ENCODE measurements around the gene IGLL5. TPM values are rescaled to one million over a fixed set of nuclear protein-coding genes. Genes with fewer than 3 reads are reported as not detected.

The IGLL5 gene
- total RNA-seq, 1 donor from 2014 or later, result not detected

DNA sequence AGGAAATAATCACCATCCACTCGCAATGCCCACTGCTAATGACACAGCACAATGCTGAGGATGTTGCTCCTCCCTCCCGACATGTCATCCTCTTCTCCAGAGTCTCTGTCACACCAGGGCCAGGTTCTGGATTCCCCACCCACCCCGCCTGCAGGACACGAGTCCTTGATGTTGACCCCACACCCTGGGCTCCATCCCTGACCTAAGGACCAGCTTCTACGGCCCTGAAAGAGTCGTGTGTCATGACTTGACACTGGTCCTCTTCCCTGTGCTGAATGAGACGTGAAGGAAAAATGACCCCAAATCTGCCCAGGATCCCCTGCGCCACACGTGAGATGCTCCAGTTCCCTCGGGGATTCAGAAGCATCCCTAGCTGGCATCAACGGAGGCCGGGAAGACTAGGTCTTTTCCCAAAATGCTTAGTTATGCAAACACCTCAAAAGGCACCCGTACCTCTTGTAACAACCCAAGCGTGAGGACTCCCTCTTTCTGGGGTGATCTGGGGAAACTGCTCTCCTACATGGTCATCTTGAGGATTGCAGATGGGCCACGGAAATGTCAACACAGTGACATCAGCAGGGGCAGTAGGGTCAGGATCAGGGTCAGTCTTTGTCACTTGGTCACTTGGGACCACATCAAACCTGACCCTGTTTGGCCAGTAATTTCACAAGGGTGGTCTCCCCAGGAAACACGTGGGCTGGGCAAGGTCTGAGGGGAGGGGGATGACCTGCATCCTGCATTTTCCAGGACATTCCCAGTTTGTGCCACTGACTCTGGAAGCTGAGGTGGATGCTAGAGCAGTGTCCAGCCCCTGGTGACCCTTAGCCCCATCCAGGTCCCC lies 42.0 kb downstream of the IGLL5 start:
- DNase-seq (ENCODE audit: low read depth) (no peak), FAIRE-seq (no peak)
- Histone ChIP-seq H3K4me3 (ENCODE audit: insufficient read depth, low read depth, low read length) (no peak overlapping the region), H2AFZ (ENCODE audit: low read depth, low read length) (no peak overlapping the region), H3K27ac (ENCODE audit: low read depth, low read length) (no peak overlapping the region), H3K4me2 (ENCODE audit: low read length) (no peak overlapping the region), H3K36me3 (ENCODE audit: insufficient read depth, low read length) (no peaks in the 10 kb centered on the region), H3K4me1 (ENCODE audit: insufficient read depth, low read length) (peaks cover 5% of the 10 kb centered on the region), H3K9me3 (ENCODE audit: insufficient read depth, low read depth, low read length) (no peaks in the 10 kb centered on the region), H3K79me2 (ENCODE audit: insufficient read depth, low read length) (no peaks in the 10 kb centered on the region), H3K9ac (ENCODE audit: low read length) (no peak overlapping the region), H3K27me3 (ENCODE audit: insufficient read depth, low read length) (no peaks in the 10 kb centered on the region), H4K20me1 (ENCODE audit: insufficient read depth, low read length) (no peaks in the 10 kb centered on the region)
- H3K4me1 Mint-ChIP-seq (ENCODE audit: low read depth, unreplicated experiment), result peaks cover 13% of the 10 kb centered on the region
- no peak overlapping the region for H3K27ac Mint-ChIP-seq (ENCODE audit: unreplicated experiment)
- TF ChIP-seq EZH2 (IDR thresholded peaks at IDR 0.05; ENCODE audit: insufficient read depth, low read length), result no peak
- TF ChIP-seq, protein P1, sequence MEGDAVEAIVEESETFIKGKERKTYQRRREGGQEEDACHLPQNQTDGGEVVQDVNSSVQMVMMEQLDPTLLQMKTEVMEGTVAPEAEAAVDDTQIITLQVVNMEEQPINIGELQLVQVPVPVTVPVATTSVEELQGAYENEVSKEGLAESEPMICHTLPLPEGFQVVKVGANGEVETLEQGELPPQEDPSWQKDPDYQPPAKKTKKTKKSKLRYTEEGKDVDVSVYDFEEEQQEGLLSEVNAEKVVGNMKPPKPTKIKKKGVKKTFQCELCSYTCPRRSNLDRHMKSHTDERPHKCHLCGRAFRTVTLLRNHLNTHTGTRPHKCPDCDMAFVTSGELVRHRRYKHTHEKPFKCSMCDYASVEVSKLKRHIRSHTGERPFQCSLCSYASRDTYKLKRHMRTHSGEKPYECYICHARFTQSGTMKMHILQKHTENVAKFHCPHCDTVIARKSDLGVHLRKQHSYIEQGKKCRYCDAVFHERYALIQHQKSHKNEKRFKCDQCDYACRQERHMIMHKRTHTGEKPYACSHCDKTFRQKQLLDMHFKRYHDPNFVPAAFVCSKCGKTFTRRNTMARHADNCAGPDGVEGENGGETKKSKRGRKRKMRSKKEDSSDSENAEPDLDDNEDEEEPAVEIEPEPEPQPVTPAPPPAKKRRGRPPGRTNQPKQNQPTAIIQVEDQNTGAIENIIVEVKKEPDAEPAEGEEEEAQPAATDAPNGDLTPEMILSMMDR (IDR thresholded peaks at IDR 0.05; ENCODE audit: insufficient read depth, low read depth, low read length), result no peak
- no peaks in the 10 kb centered on the region for H3K36me3 Mint-ChIP-seq (ENCODE audit: low read depth, unreplicated experiment)
- H3K4me3 Mint-ChIP-seq (ENCODE audit: unreplicated experiment), result no peak overlapping the region
- peaks cover 37% of the 10 kb centered on the region for H3K27me3 Mint-ChIP-seq (ENCODE audit: low read depth, unreplicated experiment)
- H3K9me3 Mint-ChIP-seq (ENCODE audit: unreplicated experiment), result no peaks in the 10 kb centered on the region

DNA sequence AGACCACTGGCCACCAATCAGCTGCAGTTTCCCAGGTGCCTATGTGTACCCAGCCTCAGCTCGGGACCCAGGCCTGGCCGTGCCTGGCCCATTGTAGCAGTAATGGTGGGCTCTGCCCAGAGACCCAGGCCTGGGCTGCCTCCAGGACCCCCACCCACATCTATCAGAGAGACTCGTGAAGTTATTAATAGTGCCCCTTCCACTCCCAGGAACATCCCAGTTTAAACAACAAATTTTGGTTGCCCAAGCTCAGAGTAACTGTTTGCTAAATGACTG lies 42.5 kb downstream of the IGLL5 start:
- H3K9ac ChIP-seq (ENCODE audit: low read length), result no peak overlapping the region
- no peak overlapping the region for H3K27ac ChIP-seq (ENCODE audit: low read depth, low read length)
- H3K9me3 ChIP-seq (ENCODE audit: insufficient read depth, low read depth, low read length), result no peaks in the 10 kb centered on the region
- no peaks in the 10 kb centered on the region for H3K36me3 ChIP-seq (ENCODE audit: insufficient read depth, low read length)
- Mint-ChIP-seq H3K4me1 (ENCODE audit: low read depth, unreplicated experiment) (peaks cover 13% of the 10 kb centered on the region), H3K27ac (ENCODE audit: unreplicated experiment) (no peak overlapping the region), H3K27me3 (ENCODE audit: low read depth, unreplicated experiment) (peaks cover 32% of the 10 kb centered on the region), H3K4me3 (ENCODE audit: unreplicated experiment) (no peak overlapping the region), H3K36me3 (ENCODE audit: low read depth, unreplicated experiment) (no peaks in the 10 kb centered on the region), H3K9me3 (ENCODE audit: unreplicated experiment) (no peaks in the 10 kb centered on the region)
- TF ChIP-seq, protein P1 (IDR thresholded peaks at IDR 0.05; ENCODE audit: insufficient read depth, low read depth, low read length), result no peak
- TF ChIP-seq EZH2 (IDR thresholded peaks at IDR 0.05; ENCODE audit: insufficient read depth, low read length), result no peak
- DNase-seq (ENCODE audit: low read depth) (no peak), FAIRE-seq (no peak)
- no peaks in the 10 kb centered on the region for H3K79me2 ChIP-seq (ENCODE audit: insufficient read depth, low read length)
- peaks cover 5% of the 10 kb centered on the region for H3K4me1 ChIP-seq (ENCODE audit: insufficient read depth, low read length)
- no peaks in the 10 kb centered on the region for H4K20me1 ChIP-seq (ENCODE audit: insufficient read depth, low read length)
- H3K27me3 ChIP-seq (ENCODE audit: insufficient read depth, low read length), result no peaks in the 10 kb centered on the region
- H2AFZ ChIP-seq (ENCODE audit: low read depth, low read length), result no peak overlapping the region
- H3K4me2 ChIP-seq (ENCODE audit: low read length), result no peak overlapping the region
- H3K4me3 ChIP-seq (ENCODE audit: insufficient read depth, low read depth, low read length), result no peak overlapping the region
